Thyroid gland (tissue), 4 donors: ENCODE measurements around the gene COX10. TPM values are rescaled to one million over a fixed set of nuclear protein-coding genes. Genes with fewer than 3 reads are reported as not detected.
A peak's percentile ranks its signal among the peaks of the same experiment; 100 is the strongest.

Source experiments
- DNase-seq, 2 donors: peaks; one replicate each; pipeline ENCODE4 v3.0.0-alpha.2; 2019
- H3K27ac ChIP-seq, 3 donors: fragments of 200-600 bp; sonication (generic); 1 replicate in 2 of 3; 2 replicates in 1 of 3; pipeline ENCODE4 v1.5.1; 2016 to 2019; ENCODE audit warnings: mild to moderate bottlenecking in 1 of 3, moderate library complexity in 1 of 3
- H3K27me3 ChIP-seq: fragments of 200-600 bp; sonication (generic); one replicate; pipeline ENCODE4 v1.5.1; 2019
- H3K36me3 ChIP-seq, 2 donors: fragments of 200-600 bp; sonication (generic); one replicate each; pipeline ENCODE4 v1.5.1; 2016 to 2019
- H3K4me1 ChIP-seq, 2 donors: fragments of 200-600 bp; sonication (generic); one replicate each; pipeline ENCODE4 v1.5.1; 2017 to 2019
- H3K4me3 ChIP-seq, 3 donors: fragments of 200-600 bp; sonication (generic); replicated peaks in 1 of 3; 1 replicate in 2 of 3; 2 replicates in 1 of 3; pipeline ENCODE4 v1.5.1; 2016; ENCODE audit warnings: mild to moderate bottlenecking in 1 of 3
- H3K9me3 ChIP-seq: fragments of 200-600 bp; sonication (generic); one replicate; pipeline ENCODE4 v1.5.1; 2017
- CTCF ChIP-seq, 6 experiments: fragments of 200-600 bp in 3 of 6; fragments of 450-650 bp in 3 of 6; sonication (generic) in 3 of 6; IDR thresholded peaks; one replicate each; pipeline ENCODE4 v1.5.1; 2016 to 2019; ENCODE audit warnings: antibody characterized with exemption in 6 of 6, mild to moderate bottlenecking in 2 of 6, inconsistent platforms in 1 of 6, moderate library complexity in 1 of 6
- POLR2A ChIP-seq, 2 donors: fragments of 450-650 bp; IDR thresholded peaks; one replicate each; pipeline ENCODE4 v1.6.1; 2017; ENCODE audit warnings: antibody characterized with exemption in 2 of 2, mild to moderate bottlenecking in 2 of 2, moderate library complexity in 1 of 2
- WGBS, 2 donors: methylation state at CpG; one replicate each; pipeline ENCODE4 v1.1.5; 2017; 5-methylcytosine and 5-hydroxymethylcytosine counted together
- intact Hi-C: fragments of 100-400 bp; cut with DNase I; formaldehyde crosslinking; loops from one replicate; pipeline ENCODE4 v1.15.1; 2023
- total RNA-seq, 4 donors: library from RNA; depleted of rRNA; stranded (reverse); fragments of >200 nt; gene quantifications; one replicate each; pipeline ENCODE4 v1.2.3, GENCODE V29; 2016

COX10 gene
- total RNA-seq, 4 donors from 2014 or later: 33.1 to 43.5 (median 34.5) TPM

- Histone ChIP-seq H3K9me3 (no peaks in the 10 kb centered on the region), H3K27me3 (no peaks in the 10 kb centered on the region), H3K4me1 (no peaks in the 10 kb centered on the region), H3K36me3 (no peaks in the 10 kb centered on the region), H3K27ac (no peak overlapping the region), H3K4me3 (no peak overlapping the region)
- intact Hi-C loops: no loop called here
- no peak for DNase-seq
- TF ChIP-seq CTCF (IDR thresholded peaks at IDR 0.05): no peak
- TF ChIP-seq POLR2A (IDR thresholded peaks at IDR 0.05): no peak
These were observed 11.7 kb upstream of the COX10 start for GRCh38 chr17:14057591-14057990.

- H3K4me3 ChIP-seq: no peak overlapping the region
- 73 to 83% methylated on average over 2 of the region's 2 CpGs for WGBS, 2 donors
- H3K9me3 ChIP-seq: no peaks in the 10 kb centered on the region
- H3K4me1 ChIP-seq: no peaks in the 10 kb centered on the region
- H3K27ac ChIP-seq: no peak overlapping the region
- TF ChIP-seq CTCF (IDR thresholded peaks at IDR 0.05) (no peak), POLR2A (IDR thresholded peaks at IDR 0.05) (no peak)
- DNase-seq: no peak
- H3K36me3 ChIP-seq: no peaks in the 10 kb centered on the region
- H3K27me3 ChIP-seq: no peaks in the 10 kb centered on the region
- intact Hi-C loops: no loop called here
These were observed 11.3 kb upstream of the COX10 start for GRCh38 chr17:14058051-14058450.

DNA sequence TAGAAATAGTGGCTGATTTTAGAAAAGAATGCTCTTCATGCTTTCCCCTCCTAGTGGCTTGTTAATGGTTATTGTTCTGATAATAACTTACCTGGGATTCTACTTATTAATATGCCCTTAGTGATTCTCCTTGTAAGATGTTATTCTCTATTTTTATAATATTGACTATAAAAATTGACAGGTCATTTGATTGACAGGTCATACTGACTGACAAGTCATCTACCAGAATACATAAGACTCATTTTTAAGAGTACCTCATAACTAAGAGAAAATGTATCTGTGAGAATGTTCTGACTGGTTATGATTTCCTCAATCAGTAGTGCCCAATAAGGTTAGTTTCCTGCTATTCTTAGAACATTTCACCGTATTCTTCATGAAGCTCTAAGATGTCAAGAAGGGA lies 8.6 kb upstream of the COX10 start:
- 87 to 93% methylated on average over 1 of the region's 1 CpG for WGBS, 2 donors
- intact Hi-C loops: no loop called here
- no peaks in the 10 kb centered on the region for H3K9me3 ChIP-seq
- no peaks in the 10 kb centered on the region for H3K36me3 ChIP-seq
- H3K27me3 ChIP-seq: no peaks in the 10 kb centered on the region
- H3K4me3 ChIP-seq: no peak overlapping the region
- no peaks in the 10 kb centered on the region for H3K4me1 ChIP-seq
- H3K27ac ChIP-seq: no peak overlapping the region
- DNase-seq: no peak
- no peak for TF ChIP-seq POLR2A (IDR thresholded peaks at IDR 0.05)
- no peak for TF ChIP-seq CTCF (IDR thresholded peaks at IDR 0.05)

GRCh38 chr17:14061666-14062560 lies 7.4 kb upstream of the COX10 start:
- Histone ChIP-seq H3K36me3 (no peaks in the 10 kb centered on the region), H3K9me3 (no peaks in the 10 kb centered on the region), H3K27ac (no peak overlapping the region), H3K27me3 (no peaks in the 10 kb centered on the region), H3K4me3 (no peak overlapping the region), H3K4me1 (no peaks in the 10 kb centered on the region)
- TF ChIP-seq CTCF (IDR thresholded peaks at IDR 0.05): no peak
- no peak for TF ChIP-seq POLR2A (IDR thresholded peaks at IDR 0.05)
- 73 to 78% methylated on average over 10 of the region's 10 CpGs for WGBS, 2 donors
- intact Hi-C loops: no loop called here
- DNase-seq: peak; percentile 13 to 24

- intact Hi-C loops: no loop called here
- 96% methylated on average over 1 of the region's 1 CpG for WGBS, 2 donors
- Histone ChIP-seq H3K27ac (no peak overlapping the region), H3K4me1 (peaks cover 15 to 22% of the 10 kb centered on the region in 2 donors), H3K4me3 (no peak overlapping the region), H3K9me3 (no peaks in the 10 kb centered on the region), H3K27me3 (no peaks in the 10 kb centered on the region), H3K36me3 (no peaks in the 10 kb centered on the region)
- TF ChIP-seq POLR2A (IDR thresholded peaks at IDR 0.05) (no peak), CTCF (IDR thresholded peaks at IDR 0.05) (no peak)
- no peak for DNase-seq
These were observed 2.0 kb upstream of the COX10 start for GRCh38 chr17:14067347-14067746.
